WERI-Rb-1 (cell line): ENCODE results near the gene PPARA.

Experiments
- DNase-seq: peaks from one replicate; pipeline ENCODE4 v3.0.0-alpha.2; 2020
- H3K27ac ChIP-seq: fragments of 250-450 bp; sonication (Bioruptor Pico); 2 replicates; pipeline ENCODE4 v1.5.1; 2020; ENCODE audit warnings: mild to moderate bottlenecking, moderate library complexity
- H3K27me3 ChIP-seq: fragments of 250-450 bp; sonication (Bioruptor Pico); 2 replicates; pipeline ENCODE4 v1.5.1; 2021; ENCODE audit warnings: mild to moderate bottlenecking, low read depth, moderate library complexity; ENCODE audit not compliant: insufficient read depth, severe bottlenecking
- H3K36me3 ChIP-seq: fragments of 250-450 bp; sonication (Bioruptor Pico); 2 replicates; pipeline ENCODE4 v1.5.1; 2020; ENCODE audit warnings: mild to moderate bottlenecking, moderate library complexity
- H3K4me3 ChIP-seq: 2 replicates; pipeline ENCODE4 v1.5.1; 2011; ENCODE audit warnings: low read depth, mild to moderate bottlenecking, control low read depth, low read length
- H3K9me3 ChIP-seq: fragments of 250-450 bp; sonication (Bioruptor Pico); 2 replicates; pipeline ENCODE4 v1.5.1; 2021; ENCODE audit warnings: mild to moderate bottlenecking, moderate library complexity; ENCODE audit not compliant: severe bottlenecking
- TF ChIP-seq, protein P1 (sequence below): IDR thresholded peaks from 2 replicates; pipeline ENCODE4 v1.5.1; 2011; ENCODE audit warnings: low read depth, mild to moderate bottlenecking, control low read depth, inconsistent platforms, low read length

The PPARA gene

DNA sequence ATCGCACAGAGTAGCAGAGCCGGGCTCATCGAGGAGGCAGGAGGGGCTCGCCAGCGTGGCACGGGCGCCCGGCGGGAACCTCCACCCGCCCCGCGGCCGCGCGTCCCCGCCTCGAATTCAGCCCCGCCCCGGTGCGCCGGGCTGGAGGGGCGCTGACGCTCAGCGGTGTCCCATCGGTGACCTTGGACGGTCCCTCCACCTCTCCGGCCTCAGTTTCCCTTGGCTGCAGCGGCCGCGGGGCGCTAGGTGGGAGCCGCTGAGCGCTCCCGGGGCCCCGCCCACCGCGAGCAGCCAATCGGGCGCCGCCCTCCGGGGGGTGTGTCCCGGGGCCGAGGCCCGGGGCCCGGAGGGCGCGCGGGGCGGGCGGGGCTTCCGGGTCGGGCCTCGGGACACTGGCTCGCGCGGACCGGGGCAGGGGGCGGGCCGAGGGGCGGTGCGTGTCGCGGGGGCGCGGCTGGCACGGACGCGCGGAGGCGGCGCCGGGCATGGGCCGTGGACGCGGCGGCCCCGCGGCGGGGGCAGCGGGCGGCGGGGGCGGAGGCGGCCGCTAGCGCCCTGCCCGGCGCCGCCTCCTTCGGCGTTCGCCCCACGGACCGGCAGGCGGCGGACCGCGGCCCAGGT, at the start of gene PPARA:
PPARA (plus strand) TSS at position 493 of the 621 bp plus-strand sequence. CDS start 47,858 bp downstream, outside the sequence.
- peaks cover 20% of the 10 kb centered on the region for H3K36me3 ChIP-seq
- no peaks in the 10 kb centered on the region for H3K27me3 ChIP-seq
- H3K9me3 ChIP-seq = no peaks in the 10 kb centered on the region
- peak; percentile 86 for DNase-seq
- peak within 1 kb of the TSS; percentile 57 for H3K27ac ChIP-seq
- TF ChIP-seq, protein P1, sequence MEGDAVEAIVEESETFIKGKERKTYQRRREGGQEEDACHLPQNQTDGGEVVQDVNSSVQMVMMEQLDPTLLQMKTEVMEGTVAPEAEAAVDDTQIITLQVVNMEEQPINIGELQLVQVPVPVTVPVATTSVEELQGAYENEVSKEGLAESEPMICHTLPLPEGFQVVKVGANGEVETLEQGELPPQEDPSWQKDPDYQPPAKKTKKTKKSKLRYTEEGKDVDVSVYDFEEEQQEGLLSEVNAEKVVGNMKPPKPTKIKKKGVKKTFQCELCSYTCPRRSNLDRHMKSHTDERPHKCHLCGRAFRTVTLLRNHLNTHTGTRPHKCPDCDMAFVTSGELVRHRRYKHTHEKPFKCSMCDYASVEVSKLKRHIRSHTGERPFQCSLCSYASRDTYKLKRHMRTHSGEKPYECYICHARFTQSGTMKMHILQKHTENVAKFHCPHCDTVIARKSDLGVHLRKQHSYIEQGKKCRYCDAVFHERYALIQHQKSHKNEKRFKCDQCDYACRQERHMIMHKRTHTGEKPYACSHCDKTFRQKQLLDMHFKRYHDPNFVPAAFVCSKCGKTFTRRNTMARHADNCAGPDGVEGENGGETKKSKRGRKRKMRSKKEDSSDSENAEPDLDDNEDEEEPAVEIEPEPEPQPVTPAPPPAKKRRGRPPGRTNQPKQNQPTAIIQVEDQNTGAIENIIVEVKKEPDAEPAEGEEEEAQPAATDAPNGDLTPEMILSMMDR = no peak
- peak within 1 kb of the TSS; percentile 72 for H3K4me3 ChIP-seq

DNA sequence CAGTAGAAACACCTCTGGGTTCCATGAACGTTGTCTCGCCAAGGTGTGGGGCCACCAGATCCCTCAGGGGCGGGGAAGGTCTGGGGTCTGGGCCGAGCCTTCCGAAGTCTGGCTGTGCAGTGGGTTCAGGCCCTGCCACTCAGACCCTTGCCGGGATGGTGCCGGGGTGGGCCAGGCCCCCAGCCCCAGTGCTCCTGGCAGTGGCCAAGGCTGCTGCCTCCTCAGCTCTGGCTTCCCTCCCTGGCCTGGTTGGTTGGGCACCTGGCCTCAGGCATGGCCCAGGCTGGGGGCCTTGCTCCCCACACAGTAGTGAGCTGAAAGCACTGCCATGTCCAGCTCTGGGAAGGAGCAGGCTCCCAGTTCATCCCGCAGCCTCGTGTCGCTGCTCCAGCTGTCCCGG, 48.2 kb upstream of the PPARA start:
- Histone ChIP-seq H3K27me3 (no peaks in the 10 kb centered on the region), H3K36me3 (no peaks in the 10 kb centered on the region), H3K9me3 (no peaks in the 10 kb centered on the region), H3K4me3 (no peak overlapping the region), H3K27ac (no peak overlapping the region)
- no peak for DNase-seq
- TF ChIP-seq, protein P1 = no peak

DNA sequence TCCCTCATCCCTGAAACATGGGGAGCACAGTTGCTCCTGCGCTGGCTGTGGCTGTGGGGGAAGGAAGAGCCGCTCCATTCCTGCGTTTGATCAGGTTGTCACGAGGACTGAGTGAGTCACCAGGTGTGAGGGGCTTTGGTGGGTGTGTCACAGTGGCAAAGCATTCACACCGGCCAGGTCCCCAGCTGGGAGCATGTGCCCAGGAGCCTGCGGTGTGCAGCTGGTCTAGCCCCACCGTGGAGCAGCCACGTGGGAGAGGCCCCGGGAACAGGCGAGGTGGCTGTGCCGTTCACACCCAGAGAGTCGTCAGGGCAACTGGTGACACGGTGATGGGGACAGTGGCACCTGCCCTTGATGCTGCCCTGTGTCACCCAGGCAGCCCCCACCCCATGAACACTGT, 47.6 kb upstream of the PPARA start:
- no peaks in the 10 kb centered on the region for H3K36me3 ChIP-seq
- DNase-seq = no peak
- H3K4me3 ChIP-seq = no peak overlapping the region
- H3K27me3 ChIP-seq = no peaks in the 10 kb centered on the region
- no peaks in the 10 kb centered on the region for H3K9me3 ChIP-seq
- TF ChIP-seq, protein P1 = no peak
- no peak overlapping the region for H3K27ac ChIP-seq

DNA sequence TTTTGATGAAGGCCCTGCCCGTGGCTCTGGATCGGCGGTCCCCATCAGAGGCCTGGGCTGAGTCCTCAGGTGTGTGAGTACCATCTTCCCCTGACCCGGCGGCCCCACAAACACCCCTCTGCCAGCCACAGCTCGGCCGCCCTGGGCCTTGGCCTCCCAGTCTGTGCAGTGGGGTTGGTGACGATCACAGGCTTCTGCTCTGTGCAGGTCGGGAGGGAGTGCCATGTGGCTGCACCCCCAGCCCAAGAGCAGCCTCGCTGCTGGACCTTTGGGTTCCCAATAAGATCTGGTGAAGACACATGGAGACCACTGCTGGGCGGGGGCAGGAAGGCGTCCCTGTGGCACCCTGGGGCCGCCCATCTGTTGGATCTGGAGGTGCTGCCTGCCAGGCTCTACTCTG, 47.1 kb upstream of the PPARA start:
- no peaks in the 10 kb centered on the region for H3K9me3 ChIP-seq
- no peaks in the 10 kb centered on the region for H3K27me3 ChIP-seq
- TF ChIP-seq, protein P1 = no peak
- no peaks in the 10 kb centered on the region for H3K36me3 ChIP-seq
- DNase-seq = no peak
- H3K27ac ChIP-seq = no peak overlapping the region
- no peak overlapping the region for H3K4me3 ChIP-seq

DNA sequence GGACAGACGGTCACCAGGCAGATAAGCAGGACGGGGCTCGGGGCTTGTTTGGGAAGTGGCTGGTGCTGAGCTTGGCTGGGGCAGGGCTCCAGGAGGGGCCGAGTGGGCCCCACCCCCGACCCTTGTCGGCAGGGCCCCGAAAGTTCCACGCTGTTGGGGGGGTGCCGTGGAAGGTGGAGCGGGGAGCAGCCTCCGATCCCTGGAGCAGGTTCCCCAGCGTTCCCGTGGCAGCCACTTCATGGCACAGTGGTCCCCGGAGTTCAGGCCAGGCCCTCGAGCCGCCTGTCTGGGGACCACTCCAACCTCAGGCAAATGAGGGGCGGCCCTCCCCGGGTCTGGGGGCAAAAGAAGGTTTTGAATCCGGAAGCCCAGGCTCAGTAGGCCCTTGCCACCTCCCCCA, 46.7 kb upstream of the PPARA start:
- H3K36me3 ChIP-seq = no peaks in the 10 kb centered on the region
- no peak for DNase-seq
- no peaks in the 10 kb centered on the region for H3K9me3 ChIP-seq
- TF ChIP-seq, protein P1 = no peak
- no peaks in the 10 kb centered on the region for H3K27me3 ChIP-seq
- no peak overlapping the region for H3K4me3 ChIP-seq
- H3K27ac ChIP-seq = no peak overlapping the region
